Kidney epithelial cell (primary cell): Measurements from ENCODE around the gene STAT2. TPM values are rescaled to one million over a fixed set of nuclear protein-coding genes. Genes with fewer than 3 reads are reported as not detected.

Experiments
- DNase-seq: peaks from one replicate; pipeline ENCODE4 v3.0.0-alpha.2; 2010; ENCODE audit warnings: low read depth
- H3K27me3 ChIP-seq: 2 replicates; pipeline ENCODE4 v1.6.0; 2011; ENCODE audit warnings: low read length; ENCODE audit not compliant: control insufficient read depth, insufficient read depth
- H3K36me3 ChIP-seq: 2 replicates; pipeline ENCODE4 v1.5.1; 2011; ENCODE audit warnings: low read length; ENCODE audit not compliant: control insufficient read depth, insufficient read depth
- H3K4me3 ChIP-seq: 2 replicates; pipeline ENCODE4 v1.5.1; 2011; ENCODE audit warnings: low read depth, mild to moderate bottlenecking, control low read depth, low read length
- total RNA-seq: library from RNA; depleted of rRNA; stranded (reverse); fragments of >200 nt; gene quantifications from 2 replicates; pipeline ENCODE4 v1.2.3, GENCODE V29; 2015
- TF ChIP-seq, protein P1 (sequence below): IDR thresholded peaks from 2 replicates; pipeline ENCODE4 v1.5.1; 2011; ENCODE audit warnings: mild to moderate bottlenecking, moderate library complexity, low read length, control low read depth, inconsistent platforms; ENCODE audit not compliant: insufficient read depth, poor library complexity, severe bottlenecking

Gene STAT2
- total RNA-seq, 1 donor from 2014 or later: 125 TPM

DNA sequence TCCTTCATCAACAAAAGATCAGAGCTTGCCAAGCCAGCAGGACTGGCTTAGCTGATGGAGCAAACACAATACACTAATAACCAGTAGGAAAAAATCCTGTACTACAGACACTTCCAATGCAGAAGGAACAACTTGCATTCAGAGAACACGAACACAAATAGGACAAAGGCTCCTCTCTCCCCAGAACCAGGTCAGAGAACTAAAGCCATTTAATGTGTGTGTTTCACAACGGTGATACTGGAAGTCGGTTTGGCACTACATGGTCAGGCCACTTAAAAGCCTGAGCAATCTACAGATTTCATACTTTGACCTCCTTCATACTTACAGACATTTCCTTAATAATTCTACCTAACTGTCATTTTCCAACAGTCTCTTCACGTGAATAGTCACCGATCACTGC is 66.1 kb downstream of the STAT2 start:
- no peak overlapping the region for H3K4me3 ChIP-seq
- H3K36me3 ChIP-seq: no peaks in the 10 kb centered on the region
- TF ChIP-seq, protein P1, sequence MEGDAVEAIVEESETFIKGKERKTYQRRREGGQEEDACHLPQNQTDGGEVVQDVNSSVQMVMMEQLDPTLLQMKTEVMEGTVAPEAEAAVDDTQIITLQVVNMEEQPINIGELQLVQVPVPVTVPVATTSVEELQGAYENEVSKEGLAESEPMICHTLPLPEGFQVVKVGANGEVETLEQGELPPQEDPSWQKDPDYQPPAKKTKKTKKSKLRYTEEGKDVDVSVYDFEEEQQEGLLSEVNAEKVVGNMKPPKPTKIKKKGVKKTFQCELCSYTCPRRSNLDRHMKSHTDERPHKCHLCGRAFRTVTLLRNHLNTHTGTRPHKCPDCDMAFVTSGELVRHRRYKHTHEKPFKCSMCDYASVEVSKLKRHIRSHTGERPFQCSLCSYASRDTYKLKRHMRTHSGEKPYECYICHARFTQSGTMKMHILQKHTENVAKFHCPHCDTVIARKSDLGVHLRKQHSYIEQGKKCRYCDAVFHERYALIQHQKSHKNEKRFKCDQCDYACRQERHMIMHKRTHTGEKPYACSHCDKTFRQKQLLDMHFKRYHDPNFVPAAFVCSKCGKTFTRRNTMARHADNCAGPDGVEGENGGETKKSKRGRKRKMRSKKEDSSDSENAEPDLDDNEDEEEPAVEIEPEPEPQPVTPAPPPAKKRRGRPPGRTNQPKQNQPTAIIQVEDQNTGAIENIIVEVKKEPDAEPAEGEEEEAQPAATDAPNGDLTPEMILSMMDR: no peak

More for the DNA sequence above, 66.1 kb downstream of the STAT2 start:
- DNase-seq: no peak
- no peaks in the 10 kb centered on the region for H3K27me3 ChIP-seq

Other genes starting within 250 kb of the STAT2 start
- 2,735 and 3,237 TPM in 2 replicates for gene RPL41, start 243.5 kb downstream of the STAT2 start, total RNA-seq
- 3.0 and 4.7 TPM in 2 replicates for gene ZC3H10, start 241.8 kb downstream of the STAT2 start, total RNA-seq
- 213 and 309 TPM in 2 replicates for gene ESYT1, start 231.8 kb downstream of the STAT2 start, total RNA-seq
- gene MYL6B, start 207.5 kb downstream of the STAT2 start, total RNA-seq: 95.2 and 107 TPM in 2 replicates
- gene MYL6, start 201.7 kb downstream of the STAT2 start, total RNA-seq: 1,283 and 1,365 TPM in 2 replicates
- gene SMARCC2, start 170.6 kb downstream of the STAT2 start, total RNA-seq: 33.7 and 40.5 TPM in 2 replicates
- 77.4 and 94.0 TPM in 2 replicates for gene RNF41, start 138.2 kb downstream of the STAT2 start, total RNA-seq
- gene NABP2, start 135.8 kb downstream of the STAT2 start, total RNA-seq: 38.9 and 47.6 TPM in 2 replicates
- gene SLC39A5, start 130.1 kb downstream of the STAT2 start, total RNA-seq: 0.08 TPM in 1 of 2 replicates, not detected in the other
- 38.8 and 45.2 TPM in 2 replicates for gene ANKRD52, start 101.7 kb downstream of the STAT2 start, total RNA-seq
- 13.7 and 14.6 TPM in 2 replicates for gene COQ10A, start 93.2 kb downstream of the STAT2 start, total RNA-seq
- gene CS, start 59.8 kb downstream of the STAT2 start, total RNA-seq: 126 and 143 TPM in 2 replicates
- 134 and 150 TPM in 2 replicates for gene CNPY2, start 44.1 kb downstream of the STAT2 start, total RNA-seq
- gene PAN2, start 26.1 kb downstream of the STAT2 start, total RNA-seq: 21.6 and 33.4 TPM in 2 replicates
- 30.9 and 33.6 TPM in 2 replicates for gene IL23A, start 21.2 kb downstream of the STAT2 start, total RNA-seq
- not detected in 2 replicates for gene APOF, start 2.8 kb upstream of the STAT2 start, total RNA-seq
- gene TIMELESS, start 89.3 kb upstream of the STAT2 start, total RNA-seq: 10.3 and 15.5 TPM in 2 replicates
- gene MIP, start 94.5 kb upstream of the STAT2 start, total RNA-seq: not detected in 2 replicates
- gene SPRYD4, start 108.5 kb upstream of the STAT2 start, total RNA-seq: 1.0 and 1.1 TPM in 2 replicates
- 2.3 and 3.3 TPM in 2 replicates for gene GLS2, start 128.1 kb upstream of the STAT2 start, total RNA-seq
- gene RBMS2, start 161.7 kb upstream of the STAT2 start, total RNA-seq: 37.2 and 42.4 TPM in 2 replicates